GM12878 (cell line): ENCODE results near the gene KRTAP12-1. TPM values are rescaled to one million over a fixed set of nuclear protein-coding genes. Genes with fewer than 3 reads are reported as not detected.

Source experiments
- ATAC-seq: fragments of 200-7000 bp; cut with Tn5 transposase; 3 replicates; pipeline ENCODE4 v1.9.1; 2020; ENCODE audit warnings: mild to moderate bottlenecking, moderate library complexity
- BruUV-seq: library from RNA; stranded (reverse); fragments of 400-500 nt; replicated peaks from 2 replicates; lab custom pipeline; 2021; lab: Mats Ljungman, UMichigan
- CTCF ChIA-PET: fragments of 300-600 bp; sonication (Branson Sonifier 250); formaldehyde crosslinking; extraction: SDS; loops from one replicate; lab custom pipeline; 2021; ENCODE audit warnings: inconsistent platforms; lab: Yijun Ruan, JAX
- POLR2A ChIA-PET: fragments of 350-600 bp; formaldehyde crosslinking; extraction: SDS; loops from one replicate; lab custom pipeline; 2021; ENCODE audit warnings: inconsistent platforms; lab: Charles Lee
- RAD21 ChIA-PET: fragments of 300-600 bp; sonication (Branson Sonifier 250); formaldehyde crosslinking; loops from one replicate; lab custom pipeline; 2023; ENCODE audit warnings: antibody characterized with exemption; ENCODE audit not compliant: unreplicated experiment; lab: Charles Lee
- SMC1A ChIA-PET: fragments of 300-600 bp; sonication (Branson Sonifier 250); formaldehyde crosslinking; loops from one replicate; lab custom pipeline; 2023; ENCODE audit not compliant: unreplicated experiment, uncharacterized antibody; lab: Charles Lee
- DNase-seq: peaks from one replicate; pipeline ENCODE4 v3.0.0-alpha.2; 2011; ENCODE audit warnings: low read depth, low spot score
- FAIRE-seq: peaks from 3 replicates; lab custom pipeline; 2011; peaks lifted over from hg19 to GRCh38; lab: Jason Lieb, UNC
- H2AFZ ChIP-seq: 2 replicates; pipeline ENCODE4 v1.6.0; 2011; ENCODE audit warnings: low read depth, low read length, control low read depth; ENCODE audit not compliant: control insufficient read depth
- H3K27ac ChIP-seq: 2 replicates; pipeline ENCODE4 v1.5.1; 2011; ENCODE audit warnings: control low read depth; ENCODE audit not compliant: control insufficient read depth, insufficient read depth
- H3K27me3 ChIP-seq, 2 experiments: replicated peaks in 1 of 2; 2 replicates each; pipeline versions ENCODE4 v1.6.0 to v1.6.1; 2011; ENCODE audit warnings: low read length in 1 of 2; ENCODE audit not compliant: control insufficient read depth in 2 of 2, insufficient read depth in 2 of 2
- H3K36me3 ChIP-seq, 2 experiments: 2 replicates each; pipeline ENCODE4 v1.5.1; 2011; ENCODE audit warnings: low read length in 1 of 2; ENCODE audit not compliant: control insufficient read depth in 2 of 2, insufficient read depth in 2 of 2
- H3K4me1 ChIP-seq: 2 replicates; pipeline ENCODE4 v1.6.1; 2011; ENCODE audit warnings: mild to moderate bottlenecking, low read length, moderate library complexity, mixed read lengths; ENCODE audit not compliant: control insufficient read depth, insufficient read depth
- H3K4me2 ChIP-seq: 2 replicates; pipeline ENCODE4 v1.6.0; 2011; ENCODE audit warnings: control low read depth; ENCODE audit not compliant: control insufficient read depth, insufficient read depth
- H3K4me3 ChIP-seq: fragments of 200-600 bp; sonication (generic); 2 replicates; pipeline ENCODE4 v1.5.1; 2016
- H3K79me2 ChIP-seq: 2 replicates; pipeline ENCODE4 v1.6.0; 2011; ENCODE audit warnings: low read length; ENCODE audit not compliant: control insufficient read depth, insufficient read depth
- H3K9ac ChIP-seq: 2 replicates; pipeline ENCODE4 v1.8.0; 2011; ENCODE audit warnings: low read length, control low read depth, mixed read lengths; ENCODE audit not compliant: control insufficient read depth, insufficient read depth
- H3K9me3 ChIP-seq: replicated peaks from 3 replicates; pipeline ENCODE4 v1.5.1; 2011; ENCODE audit warnings: mild to moderate bottlenecking, low read length; ENCODE audit not compliant: control insufficient read depth, insufficient read depth
- H4K20me1 ChIP-seq: 2 replicates; pipeline ENCODE4 v1.6.0; 2011; ENCODE audit not compliant: control insufficient read depth, insufficient read depth
- ASH2L ChIP-seq: fragments of 300-600, 200-600 bp; sonication (generic); IDR thresholded peaks from 2 replicates; pipeline ENCODE4 v1.6.1; 2017; ENCODE audit warnings: low read depth, mild to moderate bottlenecking, borderline replicate concordance
- CBX5 ChIP-seq: sonication (generic); IDR thresholded peaks from 2 replicates; pipeline ENCODE4 v1.6.1; 2016; ENCODE audit warnings: low read depth, moderate library complexity, mild to moderate bottlenecking, inconsistent platforms
- CHD1 ChIP-seq: IDR thresholded peaks from 2 replicates; pipeline ENCODE4 v1.6.1; 2012; ENCODE audit warnings: low read depth, low read length, improper control_type of control experiment
- E4F1 ChIP-seq: fragments of 450-650 bp; IDR thresholded peaks from 2 replicates; pipeline ENCODE4 v1.6.1; 2018; ENCODE audit warnings: borderline replicate concordance, mild to moderate bottlenecking; ENCODE audit not compliant: partially characterized antibody
- EED ChIP-seq: sonication (generic); IDR thresholded peaks from 2 replicates; pipeline ENCODE4 v1.6.1; 2016; ENCODE audit warnings: antibody characterized with exemption, low read depth
- FOS ChIP-seq: IDR thresholded peaks from 3 replicates; pipeline ENCODE4 v1.6.1; 2011; ENCODE audit warnings: borderline replicate concordance; ENCODE audit not compliant: insufficient read length; ENCODE audit errors: extremely low read depth
- HDAC2 ChIP-seq: fragments of 200-600 bp; sonication (generic); IDR thresholded peaks from 2 replicates; pipeline ENCODE4 v1.6.1; 2017
- NFIC ChIP-seq: IDR thresholded peaks from 2 replicates; pipeline ENCODE4 v1.6.1; 2012; ENCODE audit warnings: low read depth, mild to moderate bottlenecking, inconsistent platforms, low read length, moderate library complexity
- PAX8 ChIP-seq: fragments of 450-650 bp; IDR thresholded peaks from 2 replicates; pipeline ENCODE4 v1.6.1; 2017; ENCODE audit warnings: mild to moderate bottlenecking, moderate library complexity
- POU2F2 ChIP-seq: IDR thresholded peaks from 3 replicates; pipeline ENCODE4 v1.6.1; 2011; ENCODE audit warnings: low read depth, mild to moderate bottlenecking, low read length, borderline replicate concordance
- RAD51 ChIP-seq: fragments of 450-650 bp; IDR thresholded peaks from 2 replicates; pipeline ENCODE4 v1.6.1; 2016; ENCODE audit warnings: moderate library complexity, mild to moderate bottlenecking, inconsistent platforms
- RB1 ChIP-seq: fragments of 450-650 bp; formaldehyde crosslinking; IDR thresholded peaks from 2 replicates; pipeline ENCODE4 v1.6.1; 2017; ENCODE audit warnings: mild to moderate bottlenecking, borderline replicate concordance
- RELA ChIP-seq: fragments of 450-650 bp; IDR thresholded peaks from 2 replicates; pipeline ENCODE4 v1.8.0; 2014; ENCODE audit warnings: borderline replicate concordance; ENCODE audit not compliant: partially characterized antibody
- SUPT20H ChIP-seq: IDR thresholded peaks from 2 replicates; pipeline ENCODE4 v1.6.1; 2011; ENCODE audit warnings: low read depth, mild to moderate bottlenecking, low read length, moderate library complexity, borderline replicate concordance; ENCODE audit not compliant: control insufficient read depth
- TAF1 ChIP-seq: IDR thresholded peaks from 2 replicates; pipeline ENCODE4 v1.6.1; 2011; ENCODE audit warnings: mild to moderate bottlenecking, low read depth, low read length, borderline replicate concordance
- TBL1XR1 ChIP-seq: IDR thresholded peaks from 2 replicates; pipeline ENCODE4 v1.6.1; 2012; ENCODE audit warnings: low read depth, low read length, improper control_type of control experiment
- ZNF274 ChIP-seq: IDR thresholded peaks from one replicate; pipeline ENCODE4 v1.8.0; 2011; ENCODE audit not compliant: insufficient read length, insufficient read depth
- WGBS: methylation state at CpG from one replicate; pipeline ENCODE4 v1.1.6; 2016; ENCODE audit warnings: low lambda C conversion rate; ENCODE audit not compliant: insufficient replicate concordance, insufficient coverage; ENCODE audit errors: missing lambda C conversion rate; 5-methylcytosine and 5-hydroxymethylcytosine counted together
- in situ Hi-C: fragments of 300-500 bp; cut with MboI; formaldehyde crosslinking; loops from 9 replicates; pipeline ENCODE4 v1.14.3; 2018; ENCODE audit warnings: mixed read lengths
- intact Hi-C: fragments of 100-400 bp; cut with micrococcal nuclease; formaldehyde crosslinking; loops from one replicate; pipeline ENCODE4 v1.14.2; 2022; ENCODE audit not compliant: unreplicated experiment
- polyA plus RNA-seq, 11 experiments: library from polyadenylated mRNA; depleted of rRNA in 4 of 11; unstranded in 6 of 11; stranded (reverse) in 5 of 11; fragments of >200 nt; fragmentation: Nextera tagmentation in 4 of 11; fragmentation: Illumina TruSeq in 1 of 11; extraction: Ambion mirVana in 4 of 11; extraction: Trizol in 1 of 11; gene quantifications; 1 replicate in 1 of 11; 2 replicates in 10 of 11; pipeline versions ENCODE4 v1.2.1 to v1.2.3, GENCODE V29; 2011 to 2016; ENCODE audit warnings: inconsistent platforms in 2 of 11, missing spikeins in 2 of 11, low read depth in 1 of 11
- total RNA-seq, 4 experiments: library from RNA; depleted of rRNA in 3 of 4; stranded (reverse); fragments of >200 nt in 3 of 4; fragmentation: Illumina TruSeq in 1 of 4; extraction: Trizol in 1 of 4; gene quantifications; 2 replicates each; pipeline versions ENCODE4 v1.2.1 to v1.2.3, GENCODE V29; 2013 to 2021

KRTAP12-1 gene
- total and polyA plus RNA-seq, 10 of the 15 experiments (the other 5 are each of a cell fraction or from before 2014, with no cell fraction given) = not detected

- no peak for FAIRE-seq
- H3K4me1 ChIP-seq = no peaks in the 10 kb centered on the region
- H3K27me3 ChIP-seq = peaks cover 9 to 18% of the 10 kb centered on the region in 2 experiments; a peak in 3 of 4 replicates
- no peak overlapping the region for H3K9ac ChIP-seq
- H3K79me2 ChIP-seq = no peaks in the 10 kb centered on the region
- no peaks in the 10 kb centered on the region for H4K20me1 ChIP-seq
- RAD21 ChIA-PET = no interaction called here
- no peak overlapping the region for H3K27ac ChIP-seq
- no peaks in the 10 kb centered on the region for H3K36me3 ChIP-seq
- no peak for DNase-seq
- no peak for ATAC-seq
- CTCF ChIA-PET = no interaction called here
- in situ Hi-C loops (no loop called here), intact Hi-C loops (no loop called here)
- SMC1A ChIA-PET = no interaction called here
- TF ChIP-seq POU2F2 (no peak), CHD1 (no peak), EED (no peak), HDAC2 (no peak), PAX8 (no peak), ASH2L (no peak), CBX5 (no peak), NFIC (no peak), ZNF274 (no peak)
- H2AFZ ChIP-seq = no peak overlapping the region
- POLR2A ChIA-PET = no interaction called here
- H3K4me3 ChIP-seq = no peak overlapping the region
- H3K9me3 ChIP-seq = no peaks in the 10 kb centered on the region; the same call in 2 of the 3 replicates
- no peak overlapping the region for H3K4me2 ChIP-seq
- no TSS peak for BruUV-seq
- WGBS = 49% methylated on average over 10 of the region's 10 CpGs
Observed at GRCh38 chr21:44713846-44714245, 31.9 kb upstream of the KRTAP12-1 start.

DNA sequence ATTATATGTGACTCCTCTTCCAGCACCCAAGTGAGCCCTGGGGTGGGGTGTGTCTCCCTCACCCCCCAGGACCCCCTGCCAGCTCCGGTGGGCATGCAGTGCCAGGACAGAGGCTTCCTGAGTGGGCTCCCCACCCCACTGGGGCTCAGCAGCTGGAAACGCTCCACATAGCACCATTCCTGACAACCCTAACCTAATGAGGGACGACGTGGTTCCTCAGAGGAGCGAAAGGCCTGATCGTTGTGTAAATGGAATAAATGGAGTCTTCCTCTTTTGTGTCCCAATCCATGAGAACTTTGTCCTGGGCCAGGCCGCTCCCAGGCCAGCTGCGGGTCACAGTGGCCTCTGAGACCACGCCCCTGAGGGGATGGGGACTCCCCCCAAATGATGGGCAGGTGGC is 31.2 kb upstream of the KRTAP12-1 start:
- peaks cover 11 to 18% of the 10 kb centered on the region in 2 experiments; a peak in 3 of 4 replicates for H3K27me3 ChIP-seq
- no peaks in the 10 kb centered on the region for H3K4me1 ChIP-seq
- no peak overlapping the region for H3K4me3 ChIP-seq
- FAIRE-seq (no peak), ATAC-seq (no peak)
- CTCF ChIA-PET = no interaction called here
- H3K4me2 ChIP-seq = no peak overlapping the region
- no TSS peak for BruUV-seq
- no peaks in the 10 kb centered on the region for H3K36me3 ChIP-seq
- POLR2A ChIA-PET = no interaction called here
- no peak overlapping the region for H2AFZ ChIP-seq
- in situ Hi-C loops = no loop called here
- SMC1A ChIA-PET = no interaction called here
- RAD21 ChIA-PET = no interaction called here
- no peaks in the 10 kb centered on the region; the same call in 2 of the 3 replicates for H3K9me3 ChIP-seq
- TF ChIP-seq EED (no peak), TBL1XR1 (no peak), RAD51 (no peak), SUPT20H (no peak), TAF1 (no peak), RELA (no peak), RB1 (no peak), E4F1 (no peak), FOS (no peak)
- TF ChIP-seq, all 136 proteins: peak for 0
- Histone ChIP-seq H3K9ac (no peak overlapping the region), H3K79me2 (no peaks in the 10 kb centered on the region), H3K27ac (no peak overlapping the region), H4K20me1 (no peaks in the 10 kb centered on the region)
- intact Hi-C loops = no loop called here
- WGBS = 30% methylated on average over 9 of the region's 9 CpGs
- no peak for DNase-seq
